Superior temporal gyrus (tissue), 1 donor: Measurements from ENCODE around the gene ECE1.

ENCODE experiments used
- DNase-seq: peaks from one replicate; pipeline ENCODE4 v3.0.0-alpha.2; 2016; ENCODE audit errors: extremely low spot score

ECE1 gene

DNA sequence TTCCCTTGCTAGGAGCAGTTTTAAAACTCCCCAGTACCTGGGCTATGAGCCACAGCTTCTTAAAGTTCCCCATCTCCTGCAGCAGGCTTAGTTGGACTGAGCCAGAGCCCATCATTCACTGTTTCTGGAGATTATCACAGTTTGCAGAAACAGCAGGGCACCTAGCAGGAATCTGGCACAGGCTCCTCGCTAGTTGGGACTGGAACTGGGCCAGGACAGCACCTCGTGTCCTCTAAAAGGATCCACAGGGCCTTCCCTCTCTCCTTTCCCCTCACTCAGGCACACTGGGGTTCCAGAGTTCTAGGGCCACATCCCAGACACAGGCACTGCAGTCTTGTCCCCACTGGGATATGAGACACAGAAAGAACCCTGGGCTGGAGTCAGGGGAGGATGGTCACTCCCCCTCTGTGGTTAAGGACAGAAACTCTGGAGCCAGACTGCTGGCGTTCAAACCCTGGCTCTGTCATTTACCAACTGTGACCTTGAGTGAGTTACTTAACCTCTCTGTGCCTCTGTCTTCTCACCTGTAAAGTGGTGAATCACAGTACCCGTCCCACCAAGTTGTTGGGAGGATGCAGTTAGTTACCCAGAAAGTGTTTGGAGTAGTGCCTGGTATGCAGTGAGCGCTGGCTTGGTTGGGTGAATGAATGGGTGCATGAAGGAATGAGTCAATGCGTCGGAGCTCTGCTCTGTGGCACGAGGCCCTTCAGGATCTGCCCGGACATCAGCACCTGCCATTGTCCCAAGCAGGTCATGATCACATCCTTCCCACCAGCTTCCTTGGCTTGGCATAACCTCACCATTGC lies 18.8 kb upstream of the ECE1 start:
- DNase-seq, result no peak

DNA sequence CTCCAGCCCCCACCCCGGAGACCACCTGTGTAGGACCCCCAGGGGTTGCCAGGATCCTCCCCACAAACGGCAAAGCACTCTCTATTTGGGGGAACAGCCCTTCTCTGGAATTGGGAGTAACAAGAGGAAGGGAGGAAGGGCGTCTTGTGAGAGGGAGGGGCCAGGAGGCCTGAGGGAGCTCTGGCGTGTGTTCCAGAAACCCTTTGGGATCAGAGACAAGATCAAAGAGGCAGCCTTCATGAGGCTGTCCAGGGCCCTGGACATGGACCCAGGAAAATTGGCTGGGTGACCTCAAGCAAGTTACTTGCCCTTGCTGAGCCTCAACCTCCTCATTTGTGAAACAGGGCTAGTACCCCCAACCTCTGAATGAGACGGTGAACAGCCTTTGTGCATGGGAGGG lies 18.1 kb upstream of the ECE1 start:
- no peak for DNase-seq

DNA sequence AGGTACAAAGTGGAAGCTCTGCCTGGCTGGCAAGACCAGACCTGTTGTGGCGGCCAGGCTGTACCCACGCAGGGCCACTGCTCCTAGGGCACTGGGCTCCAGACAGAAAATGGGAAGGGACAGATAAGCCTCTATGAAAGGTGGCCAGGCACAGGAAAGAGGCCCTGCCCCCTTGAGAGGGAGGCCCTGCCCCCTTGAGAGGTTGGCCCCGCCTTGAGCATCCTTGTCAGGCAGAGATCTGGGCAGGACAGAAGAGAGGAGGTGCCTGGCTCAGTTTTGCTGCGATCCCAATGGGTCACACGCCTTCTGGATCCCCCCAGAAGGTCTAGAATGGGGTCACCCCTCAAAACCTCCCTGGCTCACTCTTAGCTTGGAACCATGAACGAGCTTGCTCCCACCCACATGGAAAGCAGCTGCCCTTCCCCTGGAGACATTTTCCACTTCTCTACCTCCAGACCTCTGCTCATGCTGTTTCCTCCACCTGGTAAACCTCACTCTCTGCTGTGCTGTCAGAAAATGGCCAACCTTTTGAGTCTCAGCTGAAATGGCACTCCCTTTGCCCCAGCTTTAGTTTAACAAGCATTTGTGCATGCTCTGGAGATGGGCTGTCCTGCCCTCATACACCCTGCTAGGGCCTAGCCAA lies 17.5 kb upstream of the ECE1 start:
- DNase-seq, result no peak

DNA sequence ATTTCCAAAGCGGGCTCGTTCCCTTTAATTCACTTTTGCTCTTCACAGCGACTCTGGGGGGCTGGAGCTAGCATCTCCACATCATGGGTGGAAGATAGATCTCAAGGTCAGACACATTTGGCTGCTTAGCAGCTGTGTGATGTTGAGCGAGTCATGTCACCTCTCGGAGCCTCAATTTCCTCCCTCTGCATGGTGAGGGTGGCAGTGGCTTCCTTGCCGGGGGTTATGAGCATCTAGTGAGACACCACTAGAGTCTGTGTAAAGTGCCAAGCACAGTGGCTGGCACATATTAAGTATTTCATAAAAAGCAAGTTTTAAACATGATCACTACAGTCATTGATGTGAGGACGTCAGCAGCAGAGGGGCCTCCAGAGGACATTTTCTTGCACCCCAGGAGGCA lies 16.9 kb upstream of the ECE1 start:
- DNase-seq, result no peak

DNA sequence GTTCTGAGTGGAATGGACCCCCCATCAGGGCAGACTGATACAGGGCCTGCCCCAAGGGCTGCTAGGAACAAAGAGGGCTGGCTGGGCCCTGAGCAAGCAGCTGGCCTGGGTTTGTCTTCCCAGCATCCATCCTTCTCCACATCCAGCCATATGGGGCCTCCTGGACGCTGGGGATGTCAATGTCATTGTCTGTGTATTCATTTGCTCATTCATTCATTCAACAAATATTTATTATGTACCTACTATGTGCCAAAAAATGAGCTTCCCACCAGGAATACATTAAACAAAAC lies 15.6 kb upstream of the ECE1 start:
- no peak for DNase-seq

DNA sequence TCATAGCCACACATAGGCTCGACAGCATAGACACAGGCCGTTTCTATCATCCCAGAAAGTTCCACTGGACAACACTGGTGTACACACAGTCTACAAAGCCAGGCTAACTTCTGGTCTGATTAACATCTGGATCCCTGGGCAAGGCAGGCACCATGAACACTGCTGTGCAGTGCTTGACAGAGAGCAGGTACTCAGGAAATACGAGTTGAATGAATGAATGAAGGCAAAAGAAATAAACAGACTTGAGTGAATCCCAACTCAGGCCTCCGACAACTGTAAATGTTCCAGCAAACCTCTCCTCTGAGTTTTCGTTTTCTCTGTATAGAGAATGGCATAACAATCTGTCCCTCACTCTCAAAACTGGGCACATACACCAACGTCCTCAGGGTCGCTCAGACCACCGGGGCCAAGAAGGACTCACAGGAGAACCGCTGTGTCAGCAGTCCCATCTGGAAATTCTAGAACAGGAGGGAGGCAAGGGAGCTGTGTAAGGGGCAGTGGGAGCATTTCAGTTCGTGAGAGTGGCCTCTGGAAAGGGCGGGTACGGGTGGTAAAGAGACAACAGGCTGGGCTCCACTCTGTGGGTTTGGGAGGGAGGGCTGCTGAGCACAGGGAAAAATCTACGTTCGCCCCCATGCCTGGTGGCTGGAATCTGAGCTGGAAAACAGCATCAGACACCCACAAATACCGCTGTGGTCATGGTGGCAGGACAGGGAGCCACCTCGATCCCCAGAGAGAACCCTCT lies 15.1 kb upstream of the ECE1 start:
- DNase-seq, result no peak

DNA sequence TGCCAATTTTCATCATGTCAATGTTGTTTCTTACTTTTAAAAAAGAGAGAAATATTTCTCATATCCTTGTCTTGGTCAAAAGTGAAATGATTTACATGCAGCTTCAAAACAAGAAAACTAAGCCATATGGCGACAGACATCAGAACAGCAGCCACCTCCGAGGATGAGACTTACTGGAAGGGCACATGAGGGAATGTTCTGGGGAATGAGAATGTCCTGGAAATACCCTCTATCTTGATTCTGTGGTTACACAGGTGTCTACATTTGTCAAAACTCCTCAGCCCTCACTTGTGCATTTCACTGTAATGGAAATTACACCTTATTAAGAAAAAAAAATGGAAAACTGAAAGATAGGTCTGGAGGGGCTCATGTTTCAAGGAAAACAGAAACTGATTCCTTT lies 14.2 kb upstream of the ECE1 start:
- no peak for DNase-seq

DNA sequence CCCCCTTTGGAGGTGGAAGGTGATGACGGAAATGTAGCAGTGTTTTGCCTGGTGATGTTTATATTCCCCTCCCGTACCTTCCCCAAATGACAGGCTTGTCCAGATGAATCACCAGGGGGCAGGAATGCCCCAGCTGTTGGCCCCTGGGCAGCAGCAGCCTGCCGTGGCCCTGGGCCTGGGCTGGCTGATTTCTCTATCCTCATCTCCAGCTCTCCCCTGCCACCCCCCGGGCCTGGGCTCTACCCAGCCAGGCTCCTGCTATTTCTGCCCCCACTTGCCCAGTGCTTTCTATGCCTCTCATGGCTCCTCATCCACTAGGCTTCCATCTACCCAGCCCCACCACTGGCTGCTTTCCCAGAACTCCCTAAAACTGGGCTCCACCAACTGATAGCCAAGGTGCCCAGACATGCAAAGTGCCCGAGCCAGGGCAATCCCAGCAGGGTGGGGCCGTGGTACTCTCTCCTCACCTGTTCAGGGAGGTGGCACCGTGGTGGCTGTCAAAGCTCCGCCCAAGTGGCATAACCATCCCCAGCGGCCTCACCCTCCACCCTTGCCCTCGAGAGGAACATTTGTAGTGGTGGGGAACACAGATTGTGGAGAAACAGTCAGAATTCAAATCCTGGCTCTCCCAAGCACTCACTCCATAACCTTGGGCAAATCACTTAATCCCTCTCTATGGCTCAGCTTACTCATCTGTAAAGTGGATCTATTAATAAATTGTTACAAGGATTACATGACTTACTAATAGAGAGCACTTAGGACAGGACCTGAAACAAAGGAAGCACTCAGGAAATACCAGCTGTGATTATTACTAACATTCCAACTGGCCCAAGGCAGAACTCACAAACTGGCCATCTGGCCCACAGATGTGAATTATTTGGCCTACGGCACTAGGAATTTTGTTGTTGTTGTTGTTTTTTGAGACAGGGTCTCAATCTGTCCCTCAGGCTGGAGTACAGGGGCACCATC lies 12.8 kb upstream of the ECE1 start:
- DNase-seq, result no peak

DNA sequence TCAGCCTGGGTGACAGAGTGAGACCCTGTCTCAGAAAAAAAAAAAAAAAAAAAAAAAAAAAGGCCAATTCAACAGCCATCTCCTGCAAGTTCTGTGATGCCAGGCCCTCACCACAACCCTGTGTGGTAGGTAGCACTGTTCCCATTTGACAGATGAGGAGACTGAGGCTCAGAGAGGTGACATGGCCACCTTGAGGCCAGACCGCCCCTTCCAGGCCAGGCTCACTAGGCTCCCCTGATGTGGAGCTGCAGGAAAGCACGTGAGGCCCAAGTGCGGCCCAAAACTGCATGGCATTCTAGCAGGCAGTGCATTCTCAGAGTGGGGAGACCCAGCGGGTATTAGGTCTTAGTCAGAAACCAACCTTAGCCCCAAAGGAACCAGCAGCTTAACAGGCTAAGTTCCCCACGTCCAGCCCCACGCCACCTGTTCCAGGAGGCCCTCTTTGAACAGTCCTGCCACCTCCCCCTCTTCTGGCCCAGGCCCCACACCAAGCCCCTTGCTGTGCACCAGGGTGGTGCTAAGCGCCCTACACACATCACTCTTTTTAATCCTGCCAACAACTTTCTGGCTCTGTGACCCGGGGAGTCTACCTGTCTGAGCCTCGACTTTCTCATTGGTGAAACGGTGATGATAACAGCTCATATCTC lies 11.7 kb upstream of the ECE1 start:
- no peak for DNase-seq

DNA sequence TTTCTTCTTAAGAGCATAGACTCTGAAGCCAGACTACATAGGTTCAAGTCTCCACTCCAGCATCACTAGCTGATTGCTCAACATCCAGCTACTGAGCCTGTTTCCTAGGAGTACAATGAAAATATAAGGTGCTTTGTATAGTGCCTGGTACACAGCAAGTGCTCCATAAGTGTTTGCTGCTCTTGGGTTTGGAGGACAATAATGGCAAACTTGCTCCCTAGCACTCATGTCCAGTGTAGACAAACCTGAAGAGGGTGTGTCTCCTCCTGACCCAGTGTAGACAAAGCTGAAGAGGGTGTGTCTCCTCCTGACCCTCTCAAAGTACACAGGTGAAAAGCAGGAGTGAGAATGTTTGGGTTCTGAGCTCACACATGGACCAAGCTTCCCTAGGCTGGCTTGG lies 10.5 kb upstream of the ECE1 start:
- DNase-seq, result no peak

DNA sequence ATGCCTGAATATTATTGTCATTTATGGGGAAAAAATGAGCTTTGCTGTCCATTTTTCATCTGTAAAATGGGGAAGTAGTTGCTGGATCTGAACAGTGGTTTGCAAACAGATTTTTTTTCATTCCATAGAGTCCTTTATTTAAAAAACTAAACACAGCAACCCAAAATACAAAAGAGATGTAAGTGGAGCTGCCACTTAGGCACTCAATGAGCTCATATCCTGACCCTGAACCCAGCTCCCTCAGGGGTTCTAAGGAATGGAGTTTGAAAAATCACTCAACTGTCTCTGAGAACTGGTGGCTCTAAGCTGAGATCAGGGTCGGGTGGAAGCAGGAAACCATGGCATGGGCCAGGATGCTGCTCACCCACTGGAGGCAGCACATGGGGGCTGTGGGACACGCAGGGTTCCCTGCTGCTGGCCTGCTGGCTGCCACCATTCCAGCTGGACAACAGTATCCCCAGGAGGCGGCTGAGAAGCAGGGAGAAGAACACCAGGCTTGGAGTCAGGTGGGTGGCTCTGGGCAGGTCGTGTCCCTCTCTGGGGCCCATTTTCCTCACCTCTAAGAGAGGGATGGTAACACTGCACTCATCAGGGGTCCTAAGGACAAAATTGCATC lies 9.6 kb upstream of the ECE1 start:
- no peak for DNase-seq

DNA sequence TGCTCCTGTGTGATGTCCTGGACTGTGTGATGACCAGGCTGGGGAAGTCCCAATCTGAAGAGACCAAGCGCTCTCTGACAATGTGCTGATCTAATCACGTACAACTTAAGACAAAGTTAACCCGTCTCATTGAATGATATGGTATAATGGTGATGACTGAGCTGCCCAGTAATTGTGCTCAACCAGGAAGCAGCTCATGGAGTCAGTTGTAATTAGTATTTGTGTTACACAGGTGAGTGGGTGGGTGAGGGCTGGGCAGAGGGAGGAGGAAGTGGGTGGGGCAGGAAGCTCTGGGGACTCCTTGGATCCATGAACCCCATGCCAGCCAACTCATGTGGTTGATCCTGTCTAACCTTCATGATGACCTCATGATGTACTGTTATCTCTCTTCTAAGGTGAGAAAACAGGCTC lies 8.7 kb upstream of the ECE1 start:
- no peak for DNase-seq

DNA sequence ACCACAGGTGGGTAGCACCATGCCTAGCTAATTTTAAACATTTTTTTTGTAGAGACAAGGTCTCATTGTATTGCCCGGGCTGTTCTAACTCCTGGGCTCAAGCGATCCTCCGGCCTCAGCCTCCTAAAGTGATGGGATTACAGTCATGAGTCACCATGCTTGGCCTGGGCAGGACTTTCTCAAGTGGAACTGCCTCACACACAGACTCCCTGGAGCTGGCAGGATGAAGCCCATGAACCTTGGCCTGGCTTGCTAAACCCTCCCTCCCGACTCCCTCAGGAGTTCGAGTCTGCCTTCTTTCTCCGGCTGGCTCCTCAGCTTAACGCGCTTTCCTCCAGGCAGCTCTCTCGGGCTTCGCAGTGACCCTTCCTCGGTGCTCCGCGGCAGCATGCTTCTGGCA lies 7.7 kb upstream of the ECE1 start:
- DNase-seq, result no peak

DNA sequence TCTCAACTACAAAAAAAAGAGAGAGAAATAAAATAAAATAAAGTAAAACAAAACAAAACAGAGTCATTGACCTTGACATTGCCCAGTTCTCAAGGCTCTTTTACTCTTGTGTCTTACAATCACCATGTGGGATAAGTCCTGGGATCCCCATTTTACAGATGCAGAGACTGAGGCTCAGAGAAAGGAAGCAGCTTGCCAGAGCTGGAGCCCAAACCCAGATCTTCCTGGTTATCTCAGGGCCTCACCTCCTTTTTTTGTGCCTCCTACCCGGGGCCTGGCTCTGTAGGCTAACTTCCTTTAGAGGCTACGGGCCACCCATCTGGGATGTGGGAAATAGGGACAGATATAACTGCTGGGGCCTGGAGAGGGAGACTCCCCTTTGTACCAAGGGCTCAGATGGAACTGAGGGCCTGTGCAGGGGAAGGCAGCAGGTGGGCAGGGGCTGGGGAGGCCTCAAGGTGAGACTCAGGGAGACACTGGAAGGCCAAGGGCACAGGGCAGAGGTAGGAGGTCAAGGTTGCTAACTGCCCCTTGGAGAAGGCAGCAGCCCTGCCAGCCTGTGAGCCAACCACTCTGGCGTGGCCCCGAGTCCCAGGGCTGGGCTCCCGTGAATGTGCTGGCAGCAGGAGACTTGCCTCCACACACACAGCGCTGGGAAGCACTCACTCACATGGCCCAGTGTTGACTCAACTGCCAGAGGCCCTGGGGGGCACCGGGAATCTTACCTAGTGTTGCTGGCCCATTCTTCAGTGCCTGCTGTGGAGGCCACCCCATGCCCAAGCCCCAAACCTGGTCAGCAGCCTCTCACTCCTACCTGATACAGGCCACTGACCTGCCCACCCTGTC lies 6.5 kb upstream of the ECE1 start:
- no peak for DNase-seq

DNA sequence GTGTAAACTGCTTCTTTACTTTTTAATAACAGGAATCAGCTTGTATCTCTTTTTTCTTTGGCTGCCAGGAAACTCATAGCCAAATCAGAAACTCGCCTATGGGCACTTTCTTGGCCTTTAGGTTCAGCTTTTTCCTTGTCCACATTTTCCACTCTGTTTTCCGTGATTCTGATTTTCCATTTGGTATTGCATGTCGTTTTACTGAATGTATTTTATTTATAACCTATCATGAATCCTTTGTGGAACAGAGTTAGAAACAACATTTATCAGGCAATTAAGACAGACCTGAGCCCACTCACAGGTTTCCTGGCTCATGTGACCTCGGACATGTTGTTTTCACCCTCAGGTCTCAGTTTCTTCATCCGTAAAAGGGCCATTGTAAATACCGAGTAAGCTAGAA lies 5.3 kb upstream of the ECE1 start:
- DNase-seq, result no peak

DNA sequence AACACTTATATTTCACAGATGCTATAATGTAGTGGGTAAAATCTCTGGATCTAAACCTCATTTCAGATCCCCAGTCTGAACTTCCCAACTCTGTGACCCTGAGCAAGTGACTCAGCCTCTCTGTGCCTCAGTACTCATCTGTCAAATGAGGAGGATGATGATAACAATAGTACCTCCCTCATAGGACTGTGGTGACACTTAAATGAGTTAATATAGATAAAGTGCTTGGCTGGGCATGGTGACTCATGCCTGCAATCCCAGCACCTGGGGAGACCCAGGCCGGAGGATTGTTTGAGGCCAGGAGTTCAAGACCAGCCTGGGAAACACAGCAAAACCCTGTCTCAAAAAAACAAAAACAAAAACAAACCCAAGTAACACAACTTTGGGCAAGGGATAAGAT lies 4.7 kb upstream of the ECE1 start:
- no peak for DNase-seq

DNA sequence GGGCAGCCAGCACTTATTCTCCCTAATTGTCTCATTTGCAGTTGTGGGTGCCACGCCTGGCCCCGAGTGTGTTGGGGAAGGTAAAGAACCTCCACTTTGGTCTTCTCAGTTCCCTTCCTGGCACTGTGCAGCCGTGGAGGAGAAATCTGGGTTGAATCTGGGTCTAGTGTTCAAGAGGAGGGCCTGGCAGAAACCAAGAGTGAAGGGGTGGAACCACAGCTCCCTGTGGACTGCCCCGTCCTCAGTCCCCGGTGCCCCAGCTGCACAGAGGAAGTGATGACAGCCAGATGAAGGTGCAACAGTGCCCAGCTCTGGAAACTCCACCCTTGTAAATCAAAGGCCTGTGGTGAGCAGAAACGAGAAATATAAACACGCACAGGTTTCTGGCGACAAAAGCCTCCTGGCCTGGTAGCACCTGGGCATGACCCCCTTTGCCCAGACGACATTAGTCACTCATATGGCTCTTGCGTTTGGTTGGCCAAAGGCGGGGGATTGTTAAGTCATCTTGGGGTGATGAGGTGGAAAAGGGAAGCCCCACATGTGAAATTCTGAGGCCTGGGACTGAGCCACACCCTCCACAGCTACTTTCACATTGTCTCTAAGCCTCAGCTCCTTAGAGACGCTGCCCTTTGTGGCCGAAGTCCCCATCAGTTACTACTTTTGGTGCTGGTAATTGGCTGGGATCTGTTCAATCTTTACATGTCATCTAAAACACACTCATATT lies 4.2 kb upstream of the ECE1 start:
- DNase-seq, result no peak

DNA sequence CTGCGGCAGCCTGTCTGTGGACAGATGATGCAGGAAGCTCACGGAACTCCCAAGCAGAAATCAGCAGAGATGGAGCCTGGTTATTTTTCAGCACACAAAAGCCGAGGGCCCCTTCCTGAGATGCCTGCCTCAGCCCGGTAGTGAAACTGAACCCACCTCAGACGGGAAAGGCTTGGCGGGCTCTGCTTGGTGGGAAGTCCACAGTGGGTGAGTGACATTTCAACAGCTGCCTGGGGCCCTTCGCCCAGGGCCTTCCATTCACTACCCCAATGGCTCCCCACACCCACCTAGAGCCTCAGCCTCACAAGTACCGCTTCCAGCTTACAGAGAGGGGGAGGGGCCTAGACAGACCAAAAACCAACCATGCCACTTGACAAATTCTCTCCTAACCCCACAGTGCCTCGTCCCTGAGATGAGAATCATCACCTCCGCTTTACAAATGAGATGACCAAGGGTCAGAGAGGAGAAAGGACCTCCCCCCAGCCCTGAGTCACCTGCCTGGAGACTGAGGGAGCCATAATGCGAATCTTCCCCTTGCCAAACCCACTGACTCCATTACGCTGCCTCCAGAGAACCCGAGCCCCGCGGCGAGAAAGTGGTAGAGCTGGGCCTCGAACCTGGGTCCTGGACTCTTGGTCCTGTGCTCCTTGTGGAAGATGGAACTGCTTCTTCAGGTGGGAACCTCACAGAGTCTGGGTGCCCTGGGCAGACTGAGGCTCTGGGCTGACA lies 3.4 kb upstream of the ECE1 start:
- DNase-seq, result no peak
